Islet precursor cell (in vitro differentiated cells): Measurements from ENCODE around the gene CNST.
"Not testable (repeated sequence)": the region's sequence is repeated elsewhere in the genome, so short reads cannot be mapped to it uniquely, and the experiment has no call there.

Experiments used
- DNase-seq: peaks from one replicate; pipeline ENCODE4 v3.0.0-alpha.2; 2018

The CNST gene

GRCh38 chr1:246583448-246584185 is 17.4 kb downstream of the CNST start:
- DNase-seq: no peak

- no peak for DNase-seq
Measured at GRCh38 chr1:246587032-246587431, 20.8 kb downstream of the CNST start.

GRCh38 chr1:246587606-246588005 is 21.4 kb downstream of the CNST start:
- no peak for DNase-seq

- no peak for DNase-seq
Measured at GRCh38 chr1:246588159-246588721, 22.0 kb downstream of the CNST start.

DNA sequence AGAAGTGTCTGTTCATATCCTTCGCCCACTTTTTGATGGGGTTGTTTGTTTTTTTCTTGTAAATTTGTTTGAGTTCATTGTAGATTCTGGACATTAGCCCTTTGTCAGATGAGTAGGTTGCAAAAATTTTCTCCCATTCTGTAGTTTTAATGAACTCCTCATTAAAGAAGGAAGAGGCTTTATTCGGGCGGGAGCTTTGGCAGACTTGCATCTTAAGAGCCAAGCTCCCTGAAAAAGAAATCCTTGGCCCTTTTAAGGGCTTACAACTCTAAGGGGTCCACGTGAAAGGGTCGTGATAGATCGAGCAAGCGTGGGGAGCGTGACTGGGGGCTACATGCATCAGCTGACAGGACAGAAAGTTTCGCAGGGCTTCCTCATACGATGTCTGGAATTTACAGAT is 23.7 kb downstream of the CNST start:
- not testable (repeated sequence) for DNase-seq

DNA sequence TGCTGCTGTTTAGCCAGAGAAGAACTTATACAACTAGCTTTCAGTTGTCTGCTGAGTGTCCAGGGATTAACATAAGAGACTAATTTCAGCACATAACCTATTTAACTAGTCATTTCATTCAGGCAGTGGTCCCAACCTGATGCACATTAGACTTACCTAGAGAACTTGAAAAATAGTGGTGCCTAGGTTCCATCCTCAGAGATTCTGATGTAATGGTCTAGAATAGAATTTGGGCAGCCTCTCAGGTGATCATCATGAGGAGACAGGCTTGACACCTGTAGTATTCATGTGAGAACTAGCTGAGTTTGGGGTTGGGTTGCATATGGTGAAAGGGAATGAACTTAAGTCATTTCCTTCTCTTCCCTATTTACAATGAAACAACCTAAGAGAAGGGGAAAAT is 24.8 kb downstream of the CNST start:
- no peak for DNase-seq

DNA sequence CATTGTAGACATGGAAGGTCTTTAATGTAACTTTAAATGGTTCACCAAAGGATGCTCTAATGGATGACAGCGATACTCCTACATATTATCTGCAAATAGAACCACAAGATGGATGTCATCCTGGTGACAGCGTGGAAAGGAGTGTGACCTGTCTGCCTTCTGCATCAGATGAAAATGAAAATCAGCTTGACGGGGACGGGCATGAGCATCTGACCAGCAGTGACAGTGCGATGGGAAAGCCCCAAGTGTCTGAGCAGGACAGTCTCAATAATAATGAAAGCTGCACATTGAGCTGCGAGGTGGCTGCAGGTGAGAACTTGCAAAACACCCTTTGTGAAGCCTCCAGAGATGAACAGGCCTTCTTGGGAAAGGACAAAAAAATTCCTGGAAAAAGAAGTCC is 25.2 kb downstream of the CNST start:
- DNase-seq: no peak

DNA sequence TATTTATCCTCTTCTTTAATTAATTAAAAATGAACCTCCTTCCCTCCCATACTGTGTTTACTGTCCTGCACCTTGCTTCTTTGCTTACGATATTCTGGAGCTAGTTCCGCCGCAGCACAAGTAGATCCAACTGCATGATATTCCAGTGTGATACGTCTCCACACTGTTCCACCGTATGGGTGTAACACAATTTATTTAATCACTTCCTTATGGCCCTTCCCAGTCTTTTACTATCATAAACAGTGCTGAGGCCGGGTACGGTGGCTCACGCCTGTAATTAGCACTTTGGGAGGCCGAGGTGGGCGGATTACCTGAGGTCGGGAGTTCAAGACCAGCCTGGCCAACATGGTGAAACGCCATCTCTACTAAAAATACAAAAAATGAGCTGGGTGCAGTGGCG is 25.7 kb downstream of the CNST start:
- no peak for DNase-seq

GRCh38 chr1:246592695-246593094 is 26.4 kb downstream of the CNST start:
- DNase-seq: no peak

- no peak for DNase-seq
Measured at GRCh38 chr1:246595146-246595545, 28.9 kb downstream of the CNST start.

- DNase-seq: no peak
Measured at GRCh38 chr1:246597340-246597739, 31.1 kb downstream of the CNST start.

GRCh38 chr1:246597971-246598370 is 31.7 kb downstream of the CNST start:
- DNase-seq: no peak

DNA sequence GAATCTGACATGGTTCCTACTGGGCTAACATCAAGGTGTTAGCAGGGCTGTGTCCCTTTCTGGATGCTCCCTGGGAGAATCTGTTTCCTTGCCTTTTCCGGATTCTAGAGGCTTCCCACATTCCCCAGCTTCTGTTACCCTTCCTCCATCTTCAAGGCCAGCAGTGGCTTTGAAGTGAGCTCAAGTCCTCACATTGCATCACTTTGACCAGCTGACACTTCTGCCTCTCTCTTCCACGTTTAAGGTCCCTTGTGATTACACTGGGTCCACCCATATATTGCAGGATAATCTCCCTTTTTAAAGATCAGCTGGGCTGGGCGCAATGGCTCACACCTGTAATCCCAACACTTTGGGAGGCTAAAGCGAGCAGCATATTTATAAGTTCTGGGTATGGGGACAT is 33.1 kb downstream of the CNST start:
- no peak for DNase-seq

- no peak for DNase-seq
Measured at GRCh38 chr1:246600579-246600978, 34.3 kb downstream of the CNST start.

DNA sequence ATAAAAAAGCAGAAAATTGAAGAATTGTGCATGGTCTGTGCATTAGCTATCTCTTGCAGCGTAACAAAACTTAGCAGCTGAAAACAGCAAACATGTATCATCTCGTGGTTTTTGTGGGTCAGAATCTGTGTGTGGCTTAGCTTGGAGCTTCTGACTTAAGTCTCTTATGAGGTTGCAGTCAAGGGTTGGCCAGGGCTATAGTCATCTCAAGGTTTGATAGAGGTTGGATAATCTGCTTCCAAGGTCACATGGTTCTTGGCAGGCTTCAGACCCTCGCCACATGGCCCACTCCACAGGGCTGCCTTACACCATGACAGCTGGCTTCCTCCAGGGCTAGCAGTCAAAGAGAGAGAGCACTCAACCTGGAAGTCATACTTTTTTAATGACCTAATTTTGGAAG is 35.9 kb downstream of the CNST start:
- no peak for DNase-seq

DNA sequence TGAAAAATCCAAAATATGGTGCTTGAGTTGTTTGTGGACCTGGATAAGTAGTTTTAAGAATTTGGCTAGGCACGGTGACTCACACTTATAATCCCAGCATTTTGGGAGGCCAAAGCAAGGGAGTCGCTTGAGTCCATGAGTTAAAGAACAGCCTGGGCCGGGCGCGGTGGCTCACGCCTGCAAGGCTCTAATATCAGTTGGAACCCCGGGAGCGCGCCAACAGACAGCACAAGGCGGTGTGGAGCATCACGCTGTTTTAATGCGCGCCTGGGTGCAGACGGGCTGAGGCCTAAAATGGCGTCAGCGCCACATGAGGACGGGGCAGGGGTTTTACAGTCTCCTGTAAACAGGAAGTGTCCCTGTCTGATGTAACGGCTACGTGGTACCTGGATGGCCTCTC is 39.0 kb downstream of the CNST start:
- not testable (repeated sequence) for DNase-seq

GRCh38 chr1:246607462-246607861 is 41.2 kb downstream of the CNST start:
- DNase-seq: no peak

GRCh38 chr1:246608616-246609376 is 42.5 kb downstream of the CNST start:
- peak; percentile 83 for DNase-seq

DNA sequence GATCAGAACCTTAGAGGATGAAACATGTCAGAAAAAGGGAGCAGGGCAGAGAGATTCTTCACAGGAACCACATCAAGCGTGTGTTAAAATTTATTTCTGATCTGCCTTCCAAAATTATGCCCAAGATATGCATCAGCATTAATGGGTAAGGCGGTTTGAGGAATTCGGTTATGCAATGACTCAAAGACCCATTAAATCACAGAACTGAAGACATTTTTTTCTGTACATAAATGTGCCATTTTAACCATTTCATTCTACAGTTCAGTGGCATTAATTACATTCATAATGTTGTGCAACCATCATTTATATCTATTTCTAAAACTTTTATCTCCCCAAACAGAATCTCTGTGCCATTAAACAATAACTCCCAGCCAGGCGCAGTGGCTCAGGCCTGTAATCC is 43.4 kb downstream of the CNST start:
- DNase-seq: no peak

DNA sequence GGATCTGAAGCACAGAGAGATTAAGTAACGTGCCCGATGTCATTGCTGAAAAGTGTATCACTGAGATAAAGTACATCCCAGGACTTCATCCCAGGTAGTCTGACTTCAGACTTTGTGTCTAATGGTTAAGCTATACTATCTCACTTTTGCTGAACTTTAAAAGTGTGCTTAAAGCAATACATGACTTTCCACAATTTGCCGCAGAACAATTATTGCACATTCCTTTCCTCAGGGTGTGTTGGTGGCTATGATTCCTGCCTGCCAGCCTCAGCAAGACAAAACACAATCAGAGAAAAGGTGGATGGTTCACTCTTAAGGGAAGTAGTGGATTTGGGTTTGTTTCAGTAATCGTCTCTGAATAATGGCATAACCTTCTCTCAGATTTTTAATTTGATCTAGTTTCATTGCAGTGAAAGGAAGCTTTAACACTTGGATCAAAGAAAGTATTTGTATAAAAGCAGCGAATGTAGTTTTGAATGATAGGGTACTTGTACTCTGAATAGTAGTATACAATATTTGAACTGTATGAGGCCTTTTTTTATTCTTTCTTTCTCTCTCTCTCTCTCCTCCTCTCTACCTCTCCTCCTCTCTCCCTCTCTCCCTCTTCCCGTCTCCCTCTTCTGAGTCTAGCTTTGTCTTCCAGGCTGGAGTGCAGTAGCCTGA is 47.0 kb downstream of the CNST start:
- no peak for DNase-seq

DNA sequence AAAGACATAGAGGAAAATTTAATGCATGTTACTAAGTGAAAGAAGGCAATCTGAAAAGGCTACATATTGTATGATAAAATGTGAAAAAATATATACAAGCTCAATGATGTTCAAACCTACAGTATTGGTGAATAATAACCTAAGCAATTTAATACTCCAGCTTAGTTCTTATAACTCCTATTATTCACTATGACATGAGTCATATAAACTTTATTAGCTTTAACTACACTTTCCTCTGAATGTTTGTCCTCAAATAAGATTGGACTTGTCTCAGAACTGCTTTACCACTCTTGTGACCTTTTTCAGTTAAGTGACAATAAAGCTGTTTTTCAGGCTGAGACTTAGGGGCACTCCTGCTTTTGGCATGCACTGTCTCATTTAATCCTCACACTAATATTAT is 50.9 kb downstream of the CNST start:
- no peak for DNase-seq

DNA sequence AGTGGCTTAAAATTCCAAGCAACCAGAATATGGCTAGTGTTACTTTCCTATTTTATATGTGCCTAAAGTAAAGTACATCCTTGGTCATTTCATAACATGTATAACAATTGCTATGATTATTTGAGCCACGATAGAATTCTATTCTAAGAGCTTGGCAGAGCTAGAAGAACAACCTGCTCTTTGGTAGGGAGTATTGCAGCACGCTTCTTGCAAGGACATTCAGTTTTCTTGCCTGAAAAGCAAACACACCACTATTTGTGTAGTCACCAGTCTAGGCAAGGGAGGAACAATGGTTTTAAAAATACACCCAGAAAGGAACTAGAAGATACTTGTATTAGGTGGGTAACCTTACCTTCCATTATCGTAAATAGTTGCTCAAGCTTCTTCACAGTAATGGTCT is 51.5 kb downstream of the CNST start:
- no peak for DNase-seq

DNA sequence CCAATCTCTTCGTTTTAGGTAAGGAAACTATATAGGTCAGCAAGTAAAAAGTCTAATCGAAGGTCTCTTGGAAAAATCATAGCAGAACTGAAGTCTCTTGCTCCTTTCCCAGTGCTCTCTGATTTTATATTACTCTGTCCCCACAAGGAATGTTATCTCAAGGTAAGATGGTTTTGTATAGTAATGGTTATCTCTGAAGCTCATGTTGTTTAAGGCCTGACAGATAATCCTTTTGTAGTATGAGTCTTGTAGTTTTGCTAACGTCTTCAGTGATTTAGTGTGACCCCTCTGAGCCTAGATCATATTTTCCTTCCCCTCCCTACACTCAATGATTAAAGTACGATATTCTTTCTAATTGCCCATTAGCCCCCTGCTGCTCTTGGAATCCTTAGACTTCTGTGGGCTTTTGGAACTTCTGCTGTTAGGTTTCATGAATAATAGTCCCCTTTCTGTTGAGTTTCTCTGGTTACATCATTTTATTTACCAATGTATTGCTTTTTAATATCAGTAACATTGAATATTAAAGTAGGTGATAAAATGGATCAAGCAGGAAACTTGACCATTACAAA is 52.1 kb downstream of the CNST start:
- DNase-seq: no peak
